ENCODE data around the gene NHLRC2. TPM values are rescaled to one million over a fixed set of nuclear protein-coding genes. Genes with fewer than 3 reads are reported as not detected.

NHLRC2 gene
- polyA plus RNA-seq, 1 donor from 2014 or later = 13.0 TPM

GRCh38 chr10:113922787-113923570 lies 68.5 kb downstream of the NHLRC2 start:
- Histone ChIP-seq H2AFZ (ENCODE audit: low read depth, low read length) (no peak overlapping the region), H3K4me3 (ENCODE audit: low read length) (no peak overlapping the region), H3K4me2 (ENCODE audit: low read length) (no peak overlapping the region), H4K20me1 (ENCODE audit: insufficient read depth) (no peaks in the 10 kb centered on the region), H3K9me2 (ENCODE audit: insufficient read depth, low read length) (no peaks in the 10 kb centered on the region), H3K36me3 (ENCODE audit: insufficient read depth, low read length) (no peaks in the 10 kb centered on the region), H3K27ac (ENCODE audit: low read length) (no peak overlapping the region), H3K9me3 (ENCODE audit: low read length) (no peaks in the 10 kb centered on the region), H3K79me2 (replicated peaks; ENCODE audit: insufficient read depth, low read length) (no peaks in the 10 kb centered on the region), H3K9ac (ENCODE audit: low read length) (no peak overlapping the region), H3F3A (ENCODE audit: insufficient read depth, low read length, poor library complexity, severe bottlenecking) (no peaks in the 10 kb centered on the region), H3K27me3 (ENCODE audit: insufficient read depth, low read depth, low read length) (no peaks in the 10 kb centered on the region)
- TF ChIP-seq EP300 (conservative IDR thresholded peaks at IDR 0.05; ENCODE audit: poor library complexity, severe bottlenecking) = no peak
- no peak for TF ChIP-seq REST (IDR thresholded peaks at IDR 0.05; ENCODE audit: borderline replicate concordance)
- no peak for TF ChIP-seq MXI1 (conservative IDR thresholded peaks at IDR 0.05; ENCODE audit: poor library complexity, severe bottlenecking)
- TF ChIP-seq SMC3 (conservative IDR thresholded peaks at IDR 0.05; ENCODE audit: poor library complexity) = no peak
- no peak for TF ChIP-seq POLR2AphosphoS5 (IDR thresholded peaks at IDR 0.05)
- no peak for TF ChIP-seq CTCF (IDR thresholded peaks at IDR 0.05; ENCODE audit: poor library complexity, severe bottlenecking)
- no peak for TF ChIP-seq EZH2 (IDR thresholded peaks at IDR 0.05; ENCODE audit: borderline replicate concordance, insufficient read depth, low read length, poor library complexity, severe bottlenecking)
- TF ChIP-seq RAD21 (conservative IDR thresholded peaks at IDR 0.05) = no peak
- no peak for TF ChIP-seq TAF1 (IDR thresholded peaks at IDR 0.05; ENCODE audit: low read depth)

- TF ChIP-seq REST (IDR thresholded peaks at IDR 0.05; ENCODE audit: borderline replicate concordance) (no peak), TAF1 (IDR thresholded peaks at IDR 0.05; ENCODE audit: low read depth) (no peak), POLR2AphosphoS5 (IDR thresholded peaks at IDR 0.05) (no peak), EZH2 (IDR thresholded peaks at IDR 0.05; ENCODE audit: borderline replicate concordance, insufficient read depth, low read length, poor library complexity, severe bottlenecking) (no peak), EP300 (conservative IDR thresholded peaks at IDR 0.05; ENCODE audit: poor library complexity, severe bottlenecking) (no peak), MXI1 (conservative IDR thresholded peaks at IDR 0.05; ENCODE audit: poor library complexity, severe bottlenecking) (no peak), CTCF (IDR thresholded peaks at IDR 0.05; ENCODE audit: poor library complexity, severe bottlenecking) (no peak), RAD21 (conservative IDR thresholded peaks at IDR 0.05) (no peak), SMC3 (conservative IDR thresholded peaks at IDR 0.05; ENCODE audit: poor library complexity) (no peak)
- Histone ChIP-seq H3K79me2 (replicated peaks; ENCODE audit: insufficient read depth, low read length) (no peaks in the 10 kb centered on the region), H3K36me3 (ENCODE audit: insufficient read depth, low read length) (no peaks in the 10 kb centered on the region), H4K20me1 (ENCODE audit: insufficient read depth) (no peaks in the 10 kb centered on the region), H2AFZ (ENCODE audit: low read depth, low read length) (no peak overlapping the region), H3K27me3 (ENCODE audit: insufficient read depth, low read depth, low read length) (no peaks in the 10 kb centered on the region), H3K9ac (ENCODE audit: low read length) (no peak overlapping the region), H3K9me2 (ENCODE audit: insufficient read depth, low read length) (no peaks in the 10 kb centered on the region), H3K4me2 (ENCODE audit: low read length) (no peak overlapping the region), H3K9me3 (ENCODE audit: low read length) (no peaks in the 10 kb centered on the region), H3K4me3 (ENCODE audit: low read length) (no peak overlapping the region), H3K27ac (ENCODE audit: low read length) (no peak overlapping the region), H3F3A (ENCODE audit: insufficient read depth, low read length, poor library complexity, severe bottlenecking) (no peaks in the 10 kb centered on the region)
These were observed 69.7 kb downstream of the NHLRC2 start for GRCh38 chr10:113924186-113924585.

All from neural cell (in vitro differentiated cells).